ENCODE measurements around the gene FYN.

GRCh38 chr6:111624401-111625098 lies 248.7 kb downstream of the FYN start:
- TF ChIP-seq SUZ12 (IDR thresholded peaks at IDR 0.05; ENCODE audit: extremely low read depth, insufficient read depth, insufficient read length) (no peak), ZNF274 (IDR thresholded peaks at IDR 0.05; ENCODE audit: low read depth, low read length) (no peak)

All from NT2/D1 (cell line).